Nephron (organoid): ENCODE data around the gene PLCB1.
A peak's percentile ranks its signal among the peaks of the same experiment; 100 is the strongest.
"Not testable (repeated sequence)": the region's sequence is repeated elsewhere in the genome, so short reads cannot be mapped to it uniquely, and the experiment has no call there.

ENCODE experiments used
- H3K27ac Mint-ChIP-seq, 3 experiments: 2 replicates each; pipeline ENCODE4 v1.8.0; 2020; ENCODE audit warnings: mixed read lengths in 3 of 3, mild to moderate bottlenecking in 2 of 3, moderate library complexity in 1 of 3
- H3K27me3 Mint-ChIP-seq: 2 replicates; pipeline ENCODE4 v1.8.0; 2021; ENCODE audit warnings: low read depth, mild to moderate bottlenecking, moderate library complexity, mixed read lengths
- H3K36me3 Mint-ChIP-seq: 2 replicates; pipeline ENCODE4 v1.8.0; 2020; ENCODE audit warnings: low read depth, mixed read lengths
- H3K4me1 Mint-ChIP-seq: 2 replicates; pipeline ENCODE4 v1.8.0; 2020; ENCODE audit warnings: mixed read lengths
- H3K4me3 Mint-ChIP-seq, 3 experiments: 2 replicates each; pipeline ENCODE4 v1.8.0; 2020; ENCODE audit warnings: mild to moderate bottlenecking in 3 of 3, mixed read lengths in 3 of 3, moderate library complexity in 2 of 3
- H3K9me3 Mint-ChIP-seq: 2 replicates; pipeline ENCODE4 v1.8.0; 2020; ENCODE audit warnings: mixed read lengths
- TF ChIP-seq, protein P1 (sequence below), 3 experiments: fragments of 200-600 bp; sonication (generic); IDR thresholded peaks; one replicate each; pipeline ENCODE4 v1.5.0; 2021; ENCODE audit warnings: antibody characterized with exemption in 3 of 3; ENCODE audit not compliant: unreplicated experiment in 3 of 3

Gene PLCB1

DNA sequence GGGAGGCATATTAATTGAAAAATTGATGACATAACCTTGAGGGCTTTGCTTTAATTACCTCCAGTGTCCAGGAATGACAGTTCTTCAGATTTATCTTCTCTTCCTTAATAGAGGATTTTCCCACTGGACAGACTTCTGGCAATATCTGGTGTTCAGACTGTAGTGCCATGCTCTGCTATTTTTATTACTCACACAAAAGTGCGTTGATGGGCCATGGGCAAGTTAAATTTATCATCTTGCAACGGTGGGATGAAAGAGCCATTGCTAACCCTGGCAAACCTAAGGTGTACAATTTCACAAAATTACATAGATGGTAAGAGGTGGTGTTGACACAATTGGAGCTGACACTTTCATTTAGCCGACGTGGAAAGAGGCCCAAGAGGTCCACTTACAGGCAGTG, 683.1 kb downstream of the PLCB1 start:
- Mint-ChIP-seq H3K9me3 (no peaks in the 10 kb centered on the region), H3K27ac (no peak overlapping the region), H3K36me3 (peaks cover 5% of the 10 kb centered on the region), H3K4me3 (no peak overlapping the region), H3K4me1 (no peaks in the 10 kb centered on the region), H3K27me3 (no peaks in the 10 kb centered on the region)
- TF ChIP-seq, protein P1, sequence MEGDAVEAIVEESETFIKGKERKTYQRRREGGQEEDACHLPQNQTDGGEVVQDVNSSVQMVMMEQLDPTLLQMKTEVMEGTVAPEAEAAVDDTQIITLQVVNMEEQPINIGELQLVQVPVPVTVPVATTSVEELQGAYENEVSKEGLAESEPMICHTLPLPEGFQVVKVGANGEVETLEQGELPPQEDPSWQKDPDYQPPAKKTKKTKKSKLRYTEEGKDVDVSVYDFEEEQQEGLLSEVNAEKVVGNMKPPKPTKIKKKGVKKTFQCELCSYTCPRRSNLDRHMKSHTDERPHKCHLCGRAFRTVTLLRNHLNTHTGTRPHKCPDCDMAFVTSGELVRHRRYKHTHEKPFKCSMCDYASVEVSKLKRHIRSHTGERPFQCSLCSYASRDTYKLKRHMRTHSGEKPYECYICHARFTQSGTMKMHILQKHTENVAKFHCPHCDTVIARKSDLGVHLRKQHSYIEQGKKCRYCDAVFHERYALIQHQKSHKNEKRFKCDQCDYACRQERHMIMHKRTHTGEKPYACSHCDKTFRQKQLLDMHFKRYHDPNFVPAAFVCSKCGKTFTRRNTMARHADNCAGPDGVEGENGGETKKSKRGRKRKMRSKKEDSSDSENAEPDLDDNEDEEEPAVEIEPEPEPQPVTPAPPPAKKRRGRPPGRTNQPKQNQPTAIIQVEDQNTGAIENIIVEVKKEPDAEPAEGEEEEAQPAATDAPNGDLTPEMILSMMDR (IDR thresholded peaks at IDR 0.05; ENCODE audit: unreplicated experiment in 3 of 3): no peak

DNA sequence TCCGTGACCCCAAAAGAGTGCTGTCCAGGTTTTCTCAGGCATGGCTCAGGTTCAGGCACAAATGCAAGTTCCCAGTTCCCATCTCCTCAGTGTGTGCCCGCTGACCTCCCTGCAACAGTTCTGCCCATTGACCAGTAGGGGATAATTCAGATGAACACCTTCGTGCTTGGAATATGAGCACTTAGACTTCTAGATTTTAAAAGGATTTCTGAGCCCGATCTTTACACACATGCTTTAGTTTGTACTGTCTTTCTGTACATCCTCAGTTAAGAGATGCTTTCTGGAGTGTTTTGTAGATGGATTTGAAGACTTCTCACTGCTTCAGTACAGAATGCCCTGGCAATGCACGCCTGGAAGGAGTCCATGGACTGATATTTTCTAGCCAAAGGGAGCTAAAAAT, 697.2 kb downstream of the PLCB1 start:
- Mint-ChIP-seq H3K36me3 (peaks cover 6% of the 10 kb centered on the region), H3K4me1 (no peaks in the 10 kb centered on the region), H3K4me3 (no peak overlapping the region), H3K9me3 (peaks cover 7% of the 10 kb centered on the region), H3K27me3 (peaks cover 4% of the 10 kb centered on the region), H3K27ac (no peak overlapping the region)
- TF ChIP-seq, protein P1 (IDR thresholded peaks at IDR 0.05; ENCODE audit: unreplicated experiment in 3 of 3): peak in 1 of 3 experiments; percentile 9

DNA sequence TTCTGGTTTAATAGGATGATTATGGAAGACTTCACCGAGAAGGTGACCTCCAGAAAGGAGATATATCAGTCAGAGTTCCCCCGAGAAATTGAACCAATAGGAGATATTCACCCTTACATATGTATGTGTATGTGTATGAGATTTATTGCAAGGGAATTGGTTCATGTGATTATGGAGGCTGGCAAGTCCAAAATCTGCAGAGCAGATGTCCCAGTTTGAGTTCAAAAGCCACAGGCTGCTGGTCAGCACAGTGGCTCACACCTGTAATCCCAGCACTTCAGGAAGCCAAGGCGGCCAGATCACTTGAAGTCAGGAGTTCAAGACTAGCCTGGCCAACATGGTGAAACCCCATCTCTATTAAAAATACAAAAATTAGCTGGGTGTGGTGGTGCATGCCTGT, 702.2 kb downstream of the PLCB1 start:
- H3K4me1 Mint-ChIP-seq, H3K4me3 Mint-ChIP-seq, H3K36me3 Mint-ChIP-seq, H3K27me3 Mint-ChIP-seq, H3K27ac Mint-ChIP-seq, H3K9me3 Mint-ChIP-seq: not testable (repeated sequence)

DNA sequence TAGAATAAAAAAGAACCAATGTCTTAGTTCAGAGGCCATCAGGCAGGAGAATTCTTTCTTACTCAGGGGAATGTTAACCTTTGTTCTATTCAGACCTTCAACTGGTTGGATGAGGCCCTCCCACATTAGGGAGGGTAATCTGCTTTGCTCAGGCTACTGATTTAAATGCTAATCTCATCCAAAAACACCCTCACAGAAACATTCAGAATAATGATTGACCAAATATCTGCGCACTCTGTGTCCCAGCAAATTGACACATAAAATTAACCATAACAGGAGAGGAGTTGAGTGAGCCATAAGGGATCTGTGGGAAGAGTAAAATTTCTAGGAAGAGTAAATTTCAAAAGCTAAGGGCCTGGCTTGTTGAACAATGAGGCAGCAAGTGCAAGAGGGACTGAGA, 702.8 kb downstream of the PLCB1 start:
- TF ChIP-seq, protein P1 (IDR thresholded peaks at IDR 0.05; ENCODE audit: unreplicated experiment in 3 of 3): no peak
- Mint-ChIP-seq H3K27ac (peak overlapping the region in 1 of 3 experiments; percentile 38), H3K4me1 (no peaks in the 10 kb centered on the region), H3K4me3 (no peak overlapping the region), H3K9me3 (peaks cover 7% of the 10 kb centered on the region), H3K36me3 (peaks cover 6% of the 10 kb centered on the region), H3K27me3 (peaks cover 4% of the 10 kb centered on the region)

DNA sequence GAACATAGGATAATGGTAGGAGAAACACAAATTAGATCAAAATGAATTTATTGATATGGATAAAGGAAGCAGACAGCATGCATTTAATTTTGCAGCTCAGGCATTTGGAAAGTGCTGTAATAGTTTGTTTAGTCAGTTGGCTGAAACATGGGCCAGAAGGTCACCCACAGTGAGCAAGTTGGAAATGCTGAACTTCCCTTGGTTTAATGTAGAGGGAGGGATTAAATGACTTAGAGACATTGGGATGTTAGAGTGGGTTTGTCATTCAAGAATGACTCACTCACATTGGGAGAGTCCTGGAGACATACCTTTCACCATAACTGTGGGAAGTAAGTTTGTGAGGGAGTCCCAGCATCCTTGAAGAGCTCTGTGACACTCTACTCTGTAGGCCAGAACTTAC, 705.3 kb downstream of the PLCB1 start:
- Mint-ChIP-seq H3K4me3 (no peak overlapping the region), H3K9me3 (peaks cover 7% of the 10 kb centered on the region), H3K27ac (no peak overlapping the region), H3K27me3 (peaks cover 4% of the 10 kb centered on the region), H3K4me1 (no peaks in the 10 kb centered on the region), H3K36me3 (peaks cover 6% of the 10 kb centered on the region)
- TF ChIP-seq, protein P1 (IDR thresholded peaks at IDR 0.05; ENCODE audit: unreplicated experiment in 3 of 3): no peak

DNA sequence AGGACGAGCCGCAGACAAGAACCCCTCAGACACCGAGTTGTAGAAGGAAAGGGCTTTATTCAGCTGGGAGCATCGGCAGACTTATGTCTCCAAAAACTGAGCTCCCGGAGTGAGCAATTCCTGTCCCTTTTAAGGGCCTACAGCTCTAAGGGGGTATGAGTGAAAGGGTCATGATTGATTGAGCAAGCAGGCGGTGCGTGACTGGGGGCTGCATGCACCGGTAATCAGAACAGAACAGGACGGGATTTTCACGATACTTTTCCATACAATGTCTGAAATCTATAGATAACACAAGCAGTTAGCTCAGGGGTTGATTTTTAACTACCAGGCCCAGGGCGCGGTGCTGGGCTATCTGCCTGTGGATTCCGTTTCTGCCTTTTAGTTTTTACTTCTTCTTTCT, 710.5 kb downstream of the PLCB1 start:
- Mint-ChIP-seq H3K9me3 (no peaks in the 10 kb centered on the region), H3K27ac (no peak overlapping the region), H3K4me3 (no peak overlapping the region), H3K27me3 (peaks cover 3% of the 10 kb centered on the region), H3K4me1 (no peaks in the 10 kb centered on the region), H3K36me3 (peaks cover 3% of the 10 kb centered on the region)
- TF ChIP-seq, protein P1 (IDR thresholded peaks at IDR 0.05; ENCODE audit: unreplicated experiment in 3 of 3): no peak
